ENCODE results near the gene HTT-AS. TPM values are rescaled to one million over a fixed set of nuclear protein-coding genes. Genes with fewer than 3 reads are reported as not detected.

Gene HTT-AS
- total RNA-seq, 1 donor from 2014 or later, result not detected

- no peak overlapping the region for H3K4me3 ChIP-seq (ENCODE audit: low read depth, low read length)
- TF ChIP-seq CTCF (conservative IDR thresholded peaks at IDR 0.05; ENCODE audit: low read depth, low read length), result no peak
- DNase-seq (ENCODE audit: low read depth), result no peak
Observed at GRCh38 chr4:3029464-3029863, 44.9 kb downstream of the HTT-AS start.

- no peak for TF ChIP-seq CTCF (conservative IDR thresholded peaks at IDR 0.05; ENCODE audit: low read depth, low read length)
- H3K4me3 ChIP-seq (ENCODE audit: low read depth, low read length), result no peak overlapping the region
- DNase-seq (ENCODE audit: low read depth), result no peak
Observed at GRCh38 chr4:3026540-3026939, 47.8 kb downstream of the HTT-AS start.

GRCh38 chr4:3025881-3026280, 48.5 kb downstream of the HTT-AS start:
- no peak for TF ChIP-seq CTCF (conservative IDR thresholded peaks at IDR 0.05; ENCODE audit: low read depth, low read length)
- H3K4me3 ChIP-seq (ENCODE audit: low read depth, low read length), result no peak overlapping the region
- no peak for DNase-seq (ENCODE audit: low read depth)

- no peak for DNase-seq (ENCODE audit: low read depth)
- TF ChIP-seq CTCF (conservative IDR thresholded peaks at IDR 0.05; ENCODE audit: low read depth, low read length), result no peak
Observed at GRCh38 chr4:3022651-3023050, 51.7 kb downstream of the HTT-AS start.

GRCh38 chr4:3022112-3022511, 52.2 kb downstream of the HTT-AS start:
- no peak for TF ChIP-seq CTCF (conservative IDR thresholded peaks at IDR 0.05; ENCODE audit: low read depth, low read length)

More at GRCh38 chr4:3022651-3023050, 51.7 kb downstream of the HTT-AS start:
- H3K4me3 ChIP-seq (ENCODE audit: low read depth, low read length), result no peak overlapping the region

GRCh38 chr4:3021627-3022026, 52.7 kb downstream of the HTT-AS start:
- no peak for DNase-seq (ENCODE audit: low read depth)
- H3K4me3 ChIP-seq (ENCODE audit: low read depth, low read length), result no peak overlapping the region
- TF ChIP-seq CTCF (conservative IDR thresholded peaks at IDR 0.05; ENCODE audit: low read depth, low read length), result no peak

More at GRCh38 chr4:3022112-3022511, 52.2 kb downstream of the HTT-AS start:
- no peak for DNase-seq (ENCODE audit: low read depth)
- no peak overlapping the region for H3K4me3 ChIP-seq (ENCODE audit: low read depth, low read length)

GRCh38 chr4:3021127-3021526, 53.2 kb downstream of the HTT-AS start:
- H3K4me3 ChIP-seq (ENCODE audit: low read depth, low read length), result no peak overlapping the region
- no peak for DNase-seq (ENCODE audit: low read depth)
- TF ChIP-seq CTCF (conservative IDR thresholded peaks at IDR 0.05; ENCODE audit: low read depth, low read length), result no peak

All from epithelial cell of proximal tubule (primary cell).